Raji (cell line): Measurements from ENCODE around the gene TXNIP.

Experiments used
- POLR2A ChIP-seq: IDR thresholded peaks from 2 replicates; pipeline ENCODE4 v1.6.1; 2011; ENCODE audit warnings: low read depth, low read length, control low read depth; ENCODE audit not compliant: insufficient read depth

TXNIP gene

DNA sequence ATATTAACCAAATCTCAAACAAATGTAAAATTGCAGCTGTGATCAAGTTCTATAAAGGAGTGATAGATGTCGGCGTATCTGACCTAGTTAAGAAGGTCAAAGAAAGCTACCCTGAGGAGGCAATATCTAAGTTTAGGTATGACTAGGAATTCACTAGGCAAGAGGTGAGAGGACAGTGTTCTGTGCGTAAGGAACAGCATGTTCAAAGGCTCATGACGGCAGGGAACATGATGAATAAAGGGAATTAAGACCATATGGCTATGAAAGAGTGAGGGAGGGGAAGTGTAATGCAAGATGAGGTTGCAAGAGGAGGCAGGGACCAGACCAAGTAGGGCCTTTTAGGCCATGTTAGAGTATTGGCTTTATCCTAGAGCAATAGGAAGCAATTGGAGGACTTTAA is 47.2 kb downstream of the TXNIP start:
- no peak for TF ChIP-seq POLR2A

DNA sequence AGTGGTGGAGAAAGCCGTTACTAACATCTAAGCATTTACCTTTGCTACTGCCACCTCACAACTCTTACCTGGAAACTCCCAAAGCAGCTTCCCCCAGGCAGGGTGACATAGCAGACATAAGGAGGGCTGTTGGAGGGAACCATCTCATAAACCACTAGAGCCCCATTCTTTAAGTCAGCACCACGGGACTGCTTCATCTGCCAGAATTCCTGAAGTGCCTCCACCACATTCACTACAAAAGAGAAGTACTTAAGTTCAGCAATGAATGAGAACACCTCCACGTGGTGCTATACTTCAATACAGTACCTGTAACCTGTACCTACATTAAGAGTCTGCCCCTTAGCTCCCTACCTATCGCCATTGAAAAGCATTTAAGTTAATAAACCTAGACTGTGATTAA is 48.8 kb downstream of the TXNIP start:
- no peak for TF ChIP-seq POLR2A

DNA sequence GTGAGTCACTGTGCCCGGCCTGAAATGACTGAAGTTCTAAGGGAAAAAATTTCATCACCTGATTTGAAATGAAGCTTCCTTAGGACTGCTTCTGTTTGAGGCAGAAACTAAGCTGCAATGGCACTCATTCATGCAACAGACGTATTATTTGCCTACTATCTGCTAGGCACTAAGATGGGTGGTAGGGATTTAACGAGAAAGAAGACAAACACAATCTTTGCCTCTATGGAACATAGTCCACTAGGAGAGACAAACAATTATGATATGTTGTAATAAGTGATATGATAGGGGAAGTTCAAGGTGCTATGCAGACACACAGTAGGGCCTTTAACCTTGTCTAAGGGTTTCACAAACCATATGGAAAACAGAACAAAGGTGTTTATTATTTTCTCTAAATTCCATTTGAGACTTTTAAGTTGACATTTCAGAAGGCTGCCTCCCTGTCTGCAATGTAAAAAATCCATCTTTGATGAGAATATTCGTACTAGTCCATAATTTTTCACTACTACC is 49.8 kb downstream of the TXNIP start:
- TF ChIP-seq POLR2A, result no peak

DNA sequence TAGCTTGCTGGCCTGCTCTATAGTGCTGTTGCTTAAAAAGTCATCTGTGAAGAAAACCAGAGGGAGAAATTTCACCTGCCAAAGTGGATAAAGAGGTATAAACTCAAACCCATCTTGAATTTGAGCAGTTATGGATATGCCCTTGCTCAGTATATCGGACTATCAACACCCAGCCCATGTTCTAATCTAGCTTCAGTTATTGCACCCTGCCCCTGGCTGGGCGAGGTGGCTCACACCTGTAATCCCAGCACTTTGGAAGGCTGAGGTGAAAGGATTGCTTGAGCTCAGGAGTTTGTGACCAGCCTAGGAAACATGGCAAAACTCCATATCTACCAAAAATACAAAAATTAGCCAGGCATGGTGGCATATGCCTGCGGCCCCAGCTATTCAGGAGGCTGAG is 51.8 kb downstream of the TXNIP start:
- no peak for TF ChIP-seq POLR2A

DNA sequence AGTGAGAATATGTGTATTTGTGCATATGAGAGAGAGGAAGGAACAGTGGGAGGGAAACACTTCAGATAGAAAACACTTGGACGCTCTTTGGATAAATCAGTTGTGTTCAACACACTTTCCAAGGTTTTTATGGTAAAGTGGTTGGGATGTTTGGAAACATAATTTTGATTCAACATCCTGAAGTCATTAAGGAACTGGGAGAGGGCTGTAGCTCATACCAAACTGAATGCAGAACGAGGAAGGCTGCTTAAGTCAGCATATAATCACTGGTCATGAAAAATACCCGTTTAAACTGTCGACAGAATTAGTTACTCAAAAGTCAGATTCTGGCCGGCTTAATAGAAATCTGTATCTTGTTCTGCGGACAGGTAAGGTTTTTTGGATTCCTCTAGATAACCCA is 53.5 kb downstream of the TXNIP start:
- no peak for TF ChIP-seq POLR2A
